GM18499 (cell line): ENCODE results near the gene SCT.
"Not testable (repeated sequence)": the region's sequence is repeated elsewhere in the genome, so short reads cannot be mapped to it uniquely, and the experiment has no call there.

Experiments used
- ATAC-seq: cut with Tn5 transposase; IDR thresholded peaks from one replicate; pipeline ENCODE4 v1.9.1; 2021; ENCODE audit warnings: moderate number of reproducible peaks; ENCODE audit not compliant: insufficient read depth, unreplicated experiment

SCT gene

DNA sequence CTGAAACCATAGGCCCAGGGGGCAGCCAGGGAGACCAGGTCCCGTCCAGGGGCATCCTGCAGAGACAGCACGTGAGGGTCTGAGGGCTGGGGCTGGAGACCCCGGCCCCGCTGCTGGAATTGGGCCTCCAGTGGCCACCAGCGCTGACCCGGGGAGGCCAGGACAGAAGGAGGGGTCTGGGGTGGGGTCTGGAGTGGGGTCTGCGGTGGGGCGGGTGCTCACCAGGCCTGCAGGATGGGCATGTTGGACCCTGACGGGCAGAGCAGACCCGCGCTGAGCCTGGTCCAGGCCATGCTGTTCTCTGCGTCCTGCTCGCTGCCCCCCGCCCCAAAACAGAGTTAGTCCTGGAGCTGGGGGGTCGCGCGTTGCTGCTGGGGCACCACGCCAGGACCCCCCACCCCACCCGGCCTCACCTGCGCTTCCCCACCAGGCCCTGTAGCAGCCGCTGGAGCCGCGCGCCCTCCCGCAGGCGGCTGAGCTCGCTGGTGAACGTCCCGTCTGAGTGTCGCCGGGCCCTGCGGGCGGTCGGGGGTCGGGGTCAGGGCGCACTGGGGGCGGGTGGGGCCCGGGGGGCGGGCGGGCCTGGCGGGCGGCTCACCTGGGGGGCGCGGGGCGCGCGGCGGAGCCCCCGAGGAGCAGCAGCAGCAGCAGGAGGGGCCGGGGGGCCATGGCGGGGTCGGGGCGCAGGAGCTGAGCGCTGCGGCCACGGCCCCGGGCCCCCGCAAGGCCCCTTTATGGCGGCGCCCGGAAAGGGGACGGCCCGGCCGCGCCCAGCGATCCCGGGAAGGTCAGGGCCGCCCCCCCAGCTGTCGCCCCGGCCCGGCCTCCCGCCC is at the start of gene SCT:
TSS of gene SCT (minus strand) at position 707 of the 833 bp plus-strand sequence. CDS start at position 669, 38 bp downstream.
- ATAC-seq, result no peak

DNA sequence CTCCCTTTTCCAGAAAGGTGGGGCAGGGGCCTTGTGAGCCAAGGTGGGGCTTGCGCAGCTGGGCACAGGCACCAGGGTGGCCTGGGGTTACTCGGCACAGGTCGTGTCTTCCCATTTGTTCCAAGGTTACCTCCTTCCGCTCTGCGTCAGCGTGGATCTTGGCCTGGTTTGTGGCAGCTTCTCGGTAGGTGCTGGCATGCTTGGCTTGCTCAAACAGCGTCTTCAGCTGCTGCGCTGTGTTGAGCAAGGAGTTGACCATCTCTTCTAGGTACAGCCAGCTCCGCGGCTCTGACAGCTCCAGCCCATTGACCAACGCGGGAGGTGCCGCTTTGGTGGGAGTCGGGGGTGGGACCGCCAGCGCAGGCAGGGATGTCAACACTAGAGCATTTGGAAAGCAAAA is 47.4 kb upstream of the SCT start:
- no peak for ATAC-seq

DNA sequence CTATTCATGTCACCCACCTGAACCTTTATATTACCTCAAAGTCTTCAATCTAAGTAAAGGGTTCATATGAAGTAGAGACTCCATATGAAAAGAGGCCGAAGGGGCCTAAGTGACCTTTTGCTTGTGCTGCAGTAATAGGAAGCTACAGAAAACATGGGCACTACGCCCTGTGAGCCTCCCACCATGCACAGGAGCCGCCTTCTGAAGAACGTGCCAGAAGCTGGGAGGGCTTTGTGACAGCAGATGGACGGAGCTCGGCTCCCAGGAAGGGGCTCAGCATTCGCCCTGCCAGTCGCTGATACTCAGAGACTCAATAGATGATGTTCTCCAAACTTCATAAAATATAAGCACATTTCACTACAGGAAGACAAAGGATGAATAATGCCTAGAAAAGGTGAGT is 46.9 kb upstream of the SCT start:
- ATAC-seq, result no peak

GRCh38 chr11:665704-666281 is 38.8 kb upstream of the SCT start:
- no peak for ATAC-seq

DNA sequence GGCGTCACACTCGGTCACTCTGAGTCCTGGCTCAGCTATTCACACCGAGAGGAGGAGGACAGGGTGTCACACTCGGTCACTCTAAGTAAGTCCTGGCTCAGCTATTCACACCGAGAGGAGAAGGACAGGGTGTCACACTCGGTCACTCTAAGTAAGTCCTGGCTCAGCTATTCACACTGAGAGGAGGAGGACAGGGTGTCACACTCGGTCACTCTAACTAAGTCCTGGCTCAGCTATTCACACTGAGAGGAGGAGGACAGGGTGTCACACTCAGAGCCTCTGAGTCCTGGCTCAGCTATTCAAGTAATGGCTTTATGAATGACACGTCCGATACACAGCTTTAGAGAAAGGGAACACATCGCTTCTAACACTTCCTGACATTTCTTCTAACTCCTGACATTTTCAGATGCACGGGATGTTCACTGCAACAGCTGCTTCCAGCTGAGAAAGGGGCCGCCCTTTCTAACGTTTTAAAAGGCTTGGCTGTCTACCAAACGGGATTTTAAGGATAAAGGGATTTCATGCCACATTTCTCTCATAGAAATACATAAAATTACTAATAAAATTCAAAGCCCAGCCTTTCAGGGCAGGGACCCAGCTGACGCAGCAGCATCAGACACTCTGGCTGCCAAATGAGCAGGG is 38.2 kb upstream of the SCT start:
- ATAC-seq, result no peak

DNA sequence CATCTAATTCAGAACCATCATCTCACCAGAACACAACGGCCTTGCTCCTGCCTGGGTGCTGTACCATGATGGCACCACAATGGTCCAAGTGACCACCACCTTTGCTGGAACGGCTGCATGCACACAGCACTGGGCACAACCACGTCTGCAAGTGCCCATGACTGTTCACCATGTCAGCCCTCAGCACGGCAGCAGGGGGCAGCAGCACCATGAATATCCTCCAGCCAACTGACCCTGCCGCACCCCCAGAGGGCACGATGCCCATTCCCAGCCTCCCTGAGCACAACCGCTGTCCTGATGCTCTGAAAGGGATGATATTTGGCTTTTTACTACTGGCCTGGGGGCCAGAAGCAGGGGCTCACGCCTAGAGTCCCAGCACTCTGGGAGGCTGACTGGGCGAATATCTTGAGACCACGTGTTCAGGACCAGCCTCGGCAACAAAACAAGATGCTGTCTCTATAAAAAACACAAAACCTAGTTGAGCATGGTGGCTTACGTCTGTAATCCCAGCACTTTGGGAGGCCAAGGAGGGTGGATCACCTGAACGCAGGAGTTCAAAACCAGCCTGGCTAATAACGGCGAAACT is 35.8 kb upstream of the SCT start:
- ATAC-seq, result no peak

DNA sequence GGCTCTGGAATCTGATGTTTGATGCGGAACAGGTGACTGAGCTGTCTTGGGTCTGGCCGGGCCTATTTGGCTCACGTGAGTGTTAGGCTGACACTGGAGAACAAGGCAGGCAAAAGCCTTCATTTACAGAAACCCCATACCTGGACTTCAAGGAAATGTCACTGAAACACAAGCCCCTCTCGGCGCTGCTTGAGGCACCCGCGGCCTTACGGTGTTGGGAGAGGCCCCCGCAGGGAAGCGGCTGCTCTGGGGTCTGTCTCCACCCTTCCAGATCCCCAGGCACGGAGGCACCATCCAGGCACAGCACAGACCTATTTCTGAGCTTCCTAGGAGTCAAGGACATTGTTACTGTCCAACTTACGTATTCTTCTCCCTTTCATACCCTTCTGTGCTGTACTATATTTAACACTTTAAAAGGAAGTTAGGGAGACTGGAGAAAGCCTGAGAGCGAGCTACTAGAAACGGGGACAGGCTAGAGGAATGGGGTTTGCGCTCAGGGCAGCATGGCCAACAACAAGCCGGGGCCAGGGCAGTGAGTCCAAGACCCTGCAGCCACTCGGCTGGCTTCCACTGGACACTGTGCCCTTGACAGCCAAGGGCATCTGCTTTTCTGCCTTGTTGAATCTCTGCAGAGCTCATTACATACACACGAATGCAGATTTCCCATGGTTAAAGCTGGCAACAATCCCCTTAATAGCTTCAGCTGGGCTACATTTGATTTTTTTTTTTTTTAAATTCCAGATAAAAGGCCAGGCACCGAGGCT is 33.9 kb upstream of the SCT start:
- no peak for ATAC-seq

DNA sequence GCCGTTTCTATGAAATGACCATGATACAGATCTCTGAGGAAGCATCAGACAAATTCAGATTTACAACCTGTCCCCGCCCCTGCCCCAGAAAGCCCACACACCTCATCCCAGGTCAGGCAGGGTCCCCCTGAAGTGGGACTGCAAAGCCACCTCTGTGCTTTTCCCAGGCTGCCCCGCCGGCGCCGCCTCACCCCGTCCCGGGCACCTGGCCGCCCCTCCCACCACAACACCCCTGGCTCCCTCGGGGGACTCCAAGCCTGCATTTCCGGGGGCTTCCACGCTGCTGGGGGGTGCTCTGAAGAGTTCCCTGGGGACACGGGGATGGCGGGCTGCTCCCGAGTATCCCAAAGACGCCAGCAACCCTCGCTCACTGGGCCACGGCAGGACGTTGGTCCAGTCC is 33.3 kb upstream of the SCT start:
- no peak for ATAC-seq

GRCh38 chr11:659532-660085 is 32.6 kb upstream of the SCT start:
- no peak for ATAC-seq

DNA sequence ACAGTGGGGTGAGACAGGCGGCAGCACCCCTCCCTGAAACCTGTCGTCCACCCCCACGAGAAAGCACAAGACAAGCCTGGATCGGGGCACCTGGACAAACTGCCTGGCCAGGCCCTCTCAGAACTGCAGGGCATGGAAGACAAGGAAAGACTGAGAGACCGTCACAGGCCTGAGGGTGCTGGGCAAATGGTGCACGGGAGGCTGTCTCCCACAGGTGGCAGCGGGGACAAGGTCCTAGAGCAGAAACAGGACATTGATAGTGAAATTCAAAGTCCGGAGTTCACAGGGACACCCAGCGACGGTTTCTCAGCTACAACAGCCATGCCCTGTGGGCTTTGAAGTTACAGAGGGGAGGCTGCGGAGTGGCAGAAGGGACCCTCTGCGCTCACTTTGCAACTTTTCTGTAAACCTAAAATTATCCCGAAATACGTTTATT is 30.7 kb upstream of the SCT start:
- ATAC-seq, result no peak

DNA sequence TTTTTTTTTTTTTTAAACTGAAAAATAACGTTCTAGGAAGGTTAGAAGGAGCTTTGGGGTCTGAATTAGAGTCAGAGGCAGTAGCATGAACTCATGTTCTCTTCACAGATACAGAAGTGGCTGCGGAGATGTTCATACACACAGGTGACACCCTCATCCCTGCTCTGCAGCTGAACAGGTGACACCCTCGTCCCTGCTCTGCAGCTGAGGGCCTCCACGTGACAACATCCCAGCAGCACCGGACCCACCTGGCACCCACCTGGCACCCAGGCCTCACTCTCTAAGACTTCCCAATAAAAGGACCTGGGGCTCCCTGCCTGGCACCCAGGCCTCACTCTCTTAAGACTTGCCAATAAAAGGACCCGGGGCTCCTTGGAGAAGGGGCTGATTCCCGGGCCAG is 29.9 kb upstream of the SCT start:
- ATAC-seq, result no peak

DNA sequence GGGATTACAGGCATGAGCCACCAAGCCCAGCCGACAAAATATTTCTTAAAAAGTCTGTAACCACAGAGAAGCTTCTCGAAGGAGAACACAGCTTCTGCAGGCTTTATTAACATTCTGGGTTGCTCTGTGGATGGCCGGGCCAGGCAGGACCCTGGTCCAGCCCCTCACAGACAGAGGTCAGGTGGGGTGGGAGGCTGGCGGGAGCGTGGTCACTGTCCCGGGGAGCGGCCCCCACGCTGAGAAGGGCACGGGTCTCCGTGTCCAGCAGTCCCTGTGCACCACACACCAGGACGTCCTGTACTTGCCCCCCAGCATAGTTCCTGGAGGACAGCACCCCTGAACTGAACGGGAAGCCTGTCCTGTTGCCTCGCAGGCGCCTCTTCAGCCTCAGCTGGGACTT is 29.4 kb upstream of the SCT start:
- ATAC-seq, result no peak

DNA sequence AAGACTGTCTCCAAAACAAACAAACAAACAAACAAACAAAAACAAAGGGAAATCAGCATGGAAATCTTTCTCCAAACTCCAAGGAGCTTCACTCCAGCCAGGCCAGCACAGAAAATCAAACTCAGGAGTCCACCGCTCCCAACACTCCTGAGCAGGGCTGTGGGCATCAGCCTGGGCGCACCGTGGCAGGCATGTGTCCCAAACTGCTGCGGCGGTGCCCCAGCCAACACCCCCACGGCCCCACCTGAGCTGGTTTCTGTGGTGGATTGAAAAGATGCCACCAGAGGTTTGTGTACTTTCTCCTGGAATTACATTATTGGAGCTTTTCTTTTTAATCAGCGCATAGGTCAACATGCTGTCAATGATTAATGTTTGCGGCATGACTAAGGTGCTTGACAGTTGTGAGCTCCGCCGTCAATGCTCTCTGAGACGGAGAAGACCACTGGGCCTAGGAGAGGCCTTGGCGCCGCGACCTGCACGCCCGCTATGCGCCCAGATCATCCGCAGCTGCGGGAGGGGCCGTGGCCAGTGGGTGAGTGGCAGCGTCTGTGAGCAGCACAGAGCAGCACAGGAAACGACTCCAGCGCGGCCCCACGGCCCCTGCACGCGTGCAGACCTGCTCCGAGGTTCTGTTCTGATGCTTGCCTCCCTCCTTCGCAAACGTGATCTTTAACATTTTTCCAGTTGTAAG is 28.2 kb upstream of the SCT start:
- no peak for ATAC-seq

GRCh38 chr11:654444-654843 is 27.5 kb upstream of the SCT start:
- not testable (repeated sequence) for ATAC-seq

DNA sequence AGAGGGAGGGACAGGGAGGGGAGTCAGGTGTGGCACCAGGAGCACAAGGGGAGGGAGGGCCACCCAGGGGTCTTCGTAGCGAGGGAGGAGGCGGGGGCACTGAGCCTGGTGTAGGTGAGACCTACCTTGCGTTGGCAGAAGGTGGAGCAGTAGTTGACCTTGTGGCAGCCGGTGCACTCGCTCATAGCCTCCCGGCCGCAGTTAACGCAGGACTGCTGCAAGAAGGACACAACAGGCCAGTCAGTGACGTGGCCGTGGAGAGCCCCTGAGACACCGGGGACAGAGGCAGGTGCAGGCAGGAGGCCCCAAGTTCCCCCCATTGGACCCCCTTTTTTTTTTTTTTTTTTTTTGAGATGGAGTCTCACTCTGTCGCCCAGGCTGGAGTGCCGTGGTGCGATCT is 26.9 kb upstream of the SCT start:
- ATAC-seq, result no peak

DNA sequence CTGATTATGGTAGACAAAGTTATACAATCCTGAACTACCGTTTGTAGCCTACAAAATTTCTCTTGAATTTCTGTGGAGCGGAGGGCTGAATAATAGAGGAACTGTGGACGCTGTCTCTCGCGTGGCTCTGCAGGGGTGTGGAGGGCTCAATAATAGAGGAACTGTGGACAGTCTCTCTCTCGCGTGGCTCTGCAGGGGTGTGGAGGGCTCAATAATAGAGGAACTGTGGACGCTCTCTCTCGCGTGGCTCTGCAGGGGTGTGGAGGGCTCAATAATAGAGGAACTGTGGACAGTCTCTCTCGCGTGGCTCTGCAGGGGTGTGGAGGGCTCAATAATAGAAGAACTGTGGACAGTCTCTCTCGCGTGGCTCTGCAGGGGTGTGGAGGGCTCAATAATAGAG is 26.2 kb upstream of the SCT start:
- ATAC-seq, result not testable (repeated sequence)

GRCh38 chr11:650482-650881 is 23.5 kb upstream of the SCT start:
- no peak for ATAC-seq

DNA sequence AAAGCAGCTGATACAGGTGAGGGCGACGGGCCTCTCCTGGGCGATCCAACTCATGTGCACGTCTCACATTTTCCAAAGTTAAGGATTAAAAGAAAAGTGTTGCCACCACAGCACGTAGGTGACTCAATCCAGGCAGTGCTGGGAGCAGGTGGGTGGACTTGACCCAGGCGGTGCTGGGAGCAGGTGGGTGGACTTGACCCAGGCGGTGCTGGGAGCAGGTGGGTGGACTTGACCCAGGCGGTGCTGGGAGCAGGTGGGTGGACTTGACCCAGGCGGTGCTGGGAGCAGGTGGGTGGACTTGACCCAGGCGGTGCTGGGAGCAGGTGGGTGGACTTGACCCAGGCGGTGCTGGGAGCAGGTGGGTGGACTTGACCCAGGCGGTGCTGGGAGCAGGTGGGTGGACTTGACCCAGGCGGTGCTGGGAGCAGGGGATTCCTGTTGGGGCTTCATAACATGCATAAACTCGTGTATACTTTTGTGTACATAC is 20.7 kb upstream of the SCT start:
- ATAC-seq, result not testable (repeated sequence)

- ATAC-seq, result no peak
These were observed 19.2 kb upstream of the SCT start for GRCh38 chr11:646214-646613.
